Testis (tissue), 3 donors: ENCODE data around the gene TIGD6. TPM values are rescaled to one million over a fixed set of nuclear protein-coding genes. Genes with fewer than 3 reads are reported as not detected.

Experiments
- DNase-seq: peaks from one replicate; pipeline ENCODE4 v3.0.0-alpha.2; 2019
- H3K27ac ChIP-seq, 2 donors: fragments of 200-600 bp; sonication (generic); one replicate each; pipeline ENCODE4 v1.5.1; 2019
- H3K27me3 ChIP-seq: fragments of 200-600 bp; sonication (generic); one replicate; pipeline ENCODE4 v1.5.1; 2019
- H3K36me3 ChIP-seq: fragments of 200-600 bp; sonication (generic); one replicate; pipeline ENCODE4 v1.5.1; 2017; ENCODE audit warnings: low read depth; ENCODE audit errors: missing control alignments
- H3K4me1 ChIP-seq: fragments of 200-600 bp; sonication (generic); one replicate; pipeline ENCODE4 v1.5.1; 2019
- H3K4me3 ChIP-seq, 2 donors: fragments of 200-600 bp; sonication (generic); one replicate each; pipeline ENCODE4 v1.5.1; 2017 to 2019
- H3K9me3 ChIP-seq: fragments of 200-600 bp; sonication (generic); one replicate; pipeline ENCODE4 v1.5.1; 2017
- CTCF ChIP-seq, 3 experiments: fragments of 450-650 bp in 2 of 3; fragments of 200-600 bp in 1 of 3; sonication (generic) in 1 of 3; IDR thresholded peaks; one replicate each; pipeline ENCODE4 v1.5.1; 2016 to 2019; ENCODE audit warnings: antibody characterized with exemption in 3 of 3, mild to moderate bottlenecking in 2 of 3, moderate library complexity in 1 of 3
- POLR2A ChIP-seq: fragments of 450-650 bp; IDR thresholded peaks from one replicate; pipeline ENCODE4 v1.6.1; 2017; ENCODE audit warnings: antibody characterized with exemption, mild to moderate bottlenecking, moderate library complexity
- WGBS, 2 donors: methylation state at CpG; one replicate each; pipeline ENCODE4 v1.1.5; 2018; 5-methylcytosine and 5-hydroxymethylcytosine counted together
- intact Hi-C: fragments of 100-400 bp; cut with DNase I; formaldehyde crosslinking; loops from one replicate; pipeline ENCODE4 v1.15.1; 2023; ENCODE audit warnings: low total_unique reads
- polyA plus RNA-seq: library from polyadenylated mRNA; stranded (reverse); fragments of 350-450 nt; fragmentation: Illumina TruSeq; extraction: RNeasy Lipid Tissue Mini Kit (QIAGEN cat#74804); gene quantifications from one replicate; pipeline ENCODE4 v1.2.3, GENCODE V29; 2014; ENCODE audit warnings: low read depth, low replicate concordance; ENCODE audit not compliant: insufficient read depth
- total RNA-seq, 2 donors: library from RNA; depleted of rRNA; stranded (reverse); fragments of >200 nt; gene quantifications; one replicate each; pipeline ENCODE4 v1.2.3, GENCODE V29; 2016

TIGD6 gene
- total and polyA plus RNA-seq, 3 donors from 2014 or later = 7.8 to 11.2 (median 9.7) TPM

- intact Hi-C loops = no loop called here
- Histone ChIP-seq H3K4me3 (peak overlapping the region; percentile 92 to 97), H3K27ac (peak overlapping the region in 1 of 2 donors; percentile 93), H3K27me3 (no peaks in the 10 kb centered on the region), H3K9me3 (no peaks in the 10 kb centered on the region), H3K36me3 (no peaks in the 10 kb centered on the region), H3K4me1 (peaks cover 26% of the 10 kb centered on the region)
- DNase-seq = peak; percentile 48
- peak; percentile 55 to 69 (median 64) for TF ChIP-seq CTCF (IDR thresholded peaks at IDR 0.05)
- TF ChIP-seq POLR2A = no peak
- 10% methylated on average over 8 of the region's 8 CpGs for WGBS, 2 donors
These were observed 1.4 kb upstream of the TIGD6 start for GRCh38 chr5:150001660-150002486.

- WGBS, 2 donors = 0% methylated on average over 18 to 44 of the region's 44 CpGs
- DNase-seq = peak; percentile 37
- H3K4me1 ChIP-seq = peaks cover 26% of the 10 kb centered on the region
- intact Hi-C loops = no loop called here
- H3K36me3 ChIP-seq = no peaks in the 10 kb centered on the region
- H3K27ac ChIP-seq = peak overlapping the region; percentile 93 to 98
- no peaks in the 10 kb centered on the region for H3K27me3 ChIP-seq
- TF ChIP-seq POLR2A (no peak), CTCF (IDR thresholded peaks at IDR 0.05) (no peak)
- H3K9me3 ChIP-seq = no peaks in the 10 kb centered on the region
- H3K4me3 ChIP-seq = peak overlapping the region; percentile 92 to 97
These were observed 671 bp upstream of the TIGD6 start for GRCh38 chr5:150000990-150001659.

GRCh38 chr5:149999866-150000255, 593 bp downstream of the TIGD6 start:
- no peak for DNase-seq
- H3K27ac ChIP-seq = peak overlapping the region; percentile 93 to 98
- peak overlapping the region; percentile 92 to 97 for H3K4me3 ChIP-seq
- H3K9me3 ChIP-seq = no peaks in the 10 kb centered on the region
- no peaks in the 10 kb centered on the region for H3K27me3 ChIP-seq
- WGBS, 2 donors = 12 to 13% methylated on average over 7 of the region's 7 CpGs
- intact Hi-C loops = loop anchor here (10.0 kb wide), 2 partner anchors 165 to 365 kb away; no protein-coding TSS in a partner anchor
- TF ChIP-seq CTCF (IDR thresholded peaks at IDR 0.05) = no peak
- no peak for TF ChIP-seq POLR2A
- peaks cover 26% of the 10 kb centered on the region for H3K4me1 ChIP-seq
- H3K36me3 ChIP-seq = no peaks in the 10 kb centered on the region

- Histone ChIP-seq H3K27me3 (no peaks in the 10 kb centered on the region), H3K4me1 (peaks cover 26% of the 10 kb centered on the region), H3K9me3 (no peaks in the 10 kb centered on the region), H3K4me3 (peak overlapping the region; percentile 92 to 97), H3K36me3 (no peaks in the 10 kb centered on the region), H3K27ac (peak overlapping the region in 1 of 2 donors; percentile 98)
- DNase-seq = no peak
- no peak for TF ChIP-seq POLR2A
- no peak for TF ChIP-seq CTCF (IDR thresholded peaks at IDR 0.05)
- intact Hi-C loops = loop anchor here (10.0 kb wide), 2 partner anchors 165 to 365 kb away; no protein-coding TSS in a partner anchor
- 53 to 56% methylated on average over 3 of the region's 3 CpGs for WGBS, 2 donors
These were observed 1.1 kb downstream of the TIGD6 start for GRCh38 chr5:149999359-149999758.
